ENCODE results near the gene FBXL16. TPM values are rescaled to one million over a fixed set of nuclear protein-coding genes. Genes with fewer than 3 reads are reported as not detected.

Gene FBXL16
- total and polyA plus RNA-seq, 2 donors (not counting 1 experiment from before 2014, with no cell fraction given) = 0.07 TPM; not detected in 1

DNA sequence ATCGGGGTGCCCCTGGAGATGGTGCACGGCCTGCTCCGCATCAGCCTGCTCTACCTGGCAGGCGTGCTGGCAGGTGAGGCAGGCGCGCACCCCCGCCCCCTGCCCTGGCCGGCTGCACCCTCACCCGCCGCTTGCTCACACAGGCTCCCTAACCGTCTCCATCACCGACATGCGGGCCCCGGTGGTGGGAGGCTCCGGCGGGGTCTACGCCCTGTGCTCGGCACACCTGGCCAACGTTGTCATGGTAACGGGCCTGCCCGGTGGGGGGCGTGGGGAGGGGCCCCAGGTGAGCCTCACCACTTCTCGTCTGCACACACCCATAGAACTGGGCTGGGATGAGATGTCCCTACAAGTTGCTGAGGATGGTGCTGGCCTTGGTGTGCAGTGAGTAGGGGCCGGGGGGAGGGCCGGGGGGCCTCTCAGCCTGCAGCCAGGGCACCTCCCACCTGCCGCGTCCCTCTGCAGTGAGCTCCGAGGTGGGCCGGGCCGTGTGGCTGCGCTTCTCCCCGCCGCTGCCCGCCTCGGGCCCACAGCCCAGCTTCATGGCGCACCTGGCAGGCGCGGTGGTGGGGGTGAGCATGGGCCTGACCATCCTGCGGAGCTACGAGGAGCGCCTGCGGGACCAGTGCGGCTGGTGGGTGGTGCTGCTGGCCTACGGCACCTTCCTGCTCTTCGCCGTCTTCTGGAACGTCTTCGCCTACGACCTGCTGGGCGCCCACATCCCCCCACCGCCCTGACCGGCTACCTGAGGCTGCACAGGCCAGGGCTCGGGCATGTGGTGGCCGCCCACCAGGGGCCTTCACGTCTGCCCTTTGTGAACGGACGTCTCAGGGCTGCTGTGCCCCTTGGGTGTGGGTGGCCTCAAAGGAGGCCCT lies 28.0 kb downstream of the FBXL16 start:
- no peak for TF ChIP-seq EZH2 (IDR thresholded peaks at IDR 0.05; ENCODE audit: low read length, missing control alignments)
- Histone ChIP-seq H2AFZ (ENCODE audit: low read length) (no peak overlapping the region), H3K9me3 (ENCODE audit: control insufficient read depth, insufficient read depth, low read depth, low read length) (no peaks in the 10 kb centered on the region), H3K9ac (ENCODE audit: insufficient read depth, low read length) (no peak overlapping the region), H3K27ac (ENCODE audit: insufficient read depth, low read length) (no peak overlapping the region), H3K27me3 (ENCODE audit: control insufficient read depth, insufficient read depth, low read length) (no peaks in the 10 kb centered on the region), H4K20me1 (ENCODE audit: control insufficient read depth, extremely low read depth, insufficient read depth, low read length) (no peaks in the 10 kb centered on the region), H3K79me2 (ENCODE audit: control insufficient read depth, insufficient read depth, low read length) (peaks cover 19% of the 10 kb centered on the region), H3K36me3 (ENCODE audit: control insufficient read depth, insufficient read depth, low read length) (peaks cover 16% of the 10 kb centered on the region), H3K4me3 (replicated peaks in 1 of 4; ENCODE audit: control extremely low read depth in 1 of 4, insufficient read depth in 1 of 4, low read depth in 3 of 4, low read length in 4 of 4) (no peak overlapping the region), H3K4me1 (ENCODE audit: control insufficient read depth, extremely low read depth, insufficient read depth, low read length) (peaks cover 16% of the 10 kb centered on the region), H3K4me2 (ENCODE audit: extremely low read depth, insufficient read depth, low read length) (no peak overlapping the region)
- DNase-seq (ENCODE audit: low read depth in 2 of 2) = no peak

DNA sequence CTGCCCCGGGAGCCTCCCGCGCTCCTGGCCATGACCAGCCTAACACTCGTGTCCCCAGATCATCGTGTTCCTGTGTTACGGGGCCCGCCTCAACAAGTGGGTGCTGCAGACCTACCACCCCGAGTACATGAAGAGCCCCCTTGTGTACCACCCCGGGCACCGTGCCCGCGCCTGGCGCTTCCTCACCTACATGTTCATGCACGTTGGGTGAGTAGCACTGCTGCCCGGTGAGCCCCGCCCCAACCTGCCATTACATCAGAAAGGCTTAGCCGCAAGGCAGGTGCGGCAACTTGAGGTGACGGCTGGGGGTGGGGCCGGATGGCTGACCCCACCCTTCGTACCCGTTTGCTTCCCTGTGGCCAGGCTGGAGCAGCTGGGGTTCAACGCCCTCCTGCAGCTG lies 28.7 kb downstream of the FBXL16 start:
- peaks cover 14% of the 10 kb centered on the region for H3K4me1 ChIP-seq (ENCODE audit: control insufficient read depth, extremely low read depth, insufficient read depth, low read length)
- no peak overlapping the region for H3K4me2 ChIP-seq (ENCODE audit: extremely low read depth, insufficient read depth, low read length)
- no peaks in the 10 kb centered on the region for H3K27me3 ChIP-seq (ENCODE audit: control insufficient read depth, insufficient read depth, low read length)
- TF ChIP-seq, protein P1, sequence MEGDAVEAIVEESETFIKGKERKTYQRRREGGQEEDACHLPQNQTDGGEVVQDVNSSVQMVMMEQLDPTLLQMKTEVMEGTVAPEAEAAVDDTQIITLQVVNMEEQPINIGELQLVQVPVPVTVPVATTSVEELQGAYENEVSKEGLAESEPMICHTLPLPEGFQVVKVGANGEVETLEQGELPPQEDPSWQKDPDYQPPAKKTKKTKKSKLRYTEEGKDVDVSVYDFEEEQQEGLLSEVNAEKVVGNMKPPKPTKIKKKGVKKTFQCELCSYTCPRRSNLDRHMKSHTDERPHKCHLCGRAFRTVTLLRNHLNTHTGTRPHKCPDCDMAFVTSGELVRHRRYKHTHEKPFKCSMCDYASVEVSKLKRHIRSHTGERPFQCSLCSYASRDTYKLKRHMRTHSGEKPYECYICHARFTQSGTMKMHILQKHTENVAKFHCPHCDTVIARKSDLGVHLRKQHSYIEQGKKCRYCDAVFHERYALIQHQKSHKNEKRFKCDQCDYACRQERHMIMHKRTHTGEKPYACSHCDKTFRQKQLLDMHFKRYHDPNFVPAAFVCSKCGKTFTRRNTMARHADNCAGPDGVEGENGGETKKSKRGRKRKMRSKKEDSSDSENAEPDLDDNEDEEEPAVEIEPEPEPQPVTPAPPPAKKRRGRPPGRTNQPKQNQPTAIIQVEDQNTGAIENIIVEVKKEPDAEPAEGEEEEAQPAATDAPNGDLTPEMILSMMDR (conservative IDR thresholded peaks at IDR 0.05 in 1 of 2, IDR thresholded peaks at IDR 0.05 in 1 of 2; ENCODE audit: low read depth in 1 of 2, low read length in 2 of 2) = no peak
- TF ChIP-seq EZH2 (IDR thresholded peaks at IDR 0.05; ENCODE audit: low read length, missing control alignments) = no peak
- H3K9ac ChIP-seq (ENCODE audit: insufficient read depth, low read length) = no peak overlapping the region
- no peak overlapping the region for H3K4me3 ChIP-seq (replicated peaks in 1 of 4; ENCODE audit: control extremely low read depth in 1 of 4, insufficient read depth in 1 of 4, low read depth in 3 of 4, low read length in 4 of 4)
- H3K79me2 ChIP-seq (ENCODE audit: control insufficient read depth, insufficient read depth, low read length) = peaks cover 13% of the 10 kb centered on the region
- H3K36me3 ChIP-seq (ENCODE audit: control insufficient read depth, insufficient read depth, low read length) = peaks cover 16% of the 10 kb centered on the region
- no peaks in the 10 kb centered on the region for H3K9me3 ChIP-seq (ENCODE audit: control insufficient read depth, insufficient read depth, low read depth, low read length)
- no peaks in the 10 kb centered on the region for H4K20me1 ChIP-seq (ENCODE audit: control insufficient read depth, extremely low read depth, insufficient read depth, low read length)
- DNase-seq (ENCODE audit: low read depth in 2 of 2) = no peak
- H2AFZ ChIP-seq (ENCODE audit: low read length) = no peak overlapping the region
- H3K27ac ChIP-seq (ENCODE audit: insufficient read depth, low read length) = no peak overlapping the region

DNA sequence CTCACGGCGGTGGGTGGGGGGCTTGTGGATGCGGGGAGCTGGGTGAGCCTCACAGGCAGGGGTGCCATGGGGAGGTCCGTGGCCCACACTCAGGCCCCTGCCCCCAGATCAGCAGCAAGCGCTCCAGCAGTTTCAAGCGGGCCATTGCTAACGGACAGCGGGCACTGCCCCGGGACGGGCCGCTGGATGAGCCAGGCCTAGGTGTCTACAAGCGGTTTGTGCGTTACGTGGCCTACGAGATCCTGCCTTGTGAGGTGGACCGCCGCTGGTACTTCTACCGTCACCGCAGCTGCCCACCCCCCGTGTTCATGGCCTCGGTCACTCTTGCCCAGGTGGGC lies 29.1 kb downstream of the FBXL16 start:
- no peak for TF ChIP-seq EZH2 (IDR thresholded peaks at IDR 0.05; ENCODE audit: low read length, missing control alignments)
- TF ChIP-seq, protein P1 (conservative IDR thresholded peaks at IDR 0.05 in 1 of 2, IDR thresholded peaks at IDR 0.05 in 1 of 2; ENCODE audit: low read depth in 1 of 2, low read length in 2 of 2) = no peak
- DNase-seq (ENCODE audit: low read depth in 2 of 2) = no peak
- H3K27ac ChIP-seq (ENCODE audit: insufficient read depth, low read length) = no peak overlapping the region

More for the DNA sequence above, 29.1 kb downstream of the FBXL16 start:
- Histone ChIP-seq H3K4me3 (replicated peaks in 1 of 4; ENCODE audit: control extremely low read depth in 1 of 4, insufficient read depth in 1 of 4, low read depth in 3 of 4, low read length in 4 of 4) (no peak overlapping the region), H3K79me2 (ENCODE audit: control insufficient read depth, insufficient read depth, low read length) (peaks cover 9% of the 10 kb centered on the region), H3K4me1 (ENCODE audit: control insufficient read depth, extremely low read depth, insufficient read depth, low read length) (peaks cover 10% of the 10 kb centered on the region), H3K4me2 (ENCODE audit: extremely low read depth, insufficient read depth, low read length) (no peak overlapping the region), H2AFZ (ENCODE audit: low read length) (no peak overlapping the region), H3K27me3 (ENCODE audit: control insufficient read depth, insufficient read depth, low read length) (no peaks in the 10 kb centered on the region), H3K9me3 (ENCODE audit: control insufficient read depth, insufficient read depth, low read depth, low read length) (no peaks in the 10 kb centered on the region), H3K9ac (ENCODE audit: insufficient read depth, low read length) (no peak overlapping the region), H4K20me1 (ENCODE audit: control insufficient read depth, extremely low read depth, insufficient read depth, low read length) (no peaks in the 10 kb centered on the region), H3K36me3 (ENCODE audit: control insufficient read depth, insufficient read depth, low read length) (peaks cover 16% of the 10 kb centered on the region)
